Endodermal cell (in vitro differentiated cells): ENCODE measurements around the gene SLC12A8. TPM values are rescaled to one million over a fixed set of nuclear protein-coding genes. Genes with fewer than 3 reads are reported as not detected.

Source experiments
- DNase-seq: peaks from one replicate; pipeline ENCODE4 v3.0.0-alpha.2; 2017
- H3K27ac ChIP-seq: 2 replicates; pipeline ENCODE4 v1.5.1; 2013; ENCODE audit warnings: mild to moderate bottlenecking, low read depth, low read length, moderate library complexity
- H3K27me3 ChIP-seq: 2 replicates; pipeline ENCODE4 v1.6.1; 2013; ENCODE audit warnings: mild to moderate bottlenecking, low read length, moderate library complexity; ENCODE audit not compliant: insufficient read depth, control insufficient read depth, poor library complexity, severe bottlenecking
- H3K36me3 ChIP-seq: 2 replicates; pipeline ENCODE4 v1.7.0; 2013; ENCODE audit warnings: mild to moderate bottlenecking, low read length, moderate library complexity; ENCODE audit not compliant: control insufficient read depth, insufficient read depth
- H3K4me1 ChIP-seq: one replicate; pipeline ENCODE4 v1.7.0; 2013; ENCODE audit warnings: low read length; ENCODE audit not compliant: control insufficient read depth, insufficient read depth
- H3K4me3 ChIP-seq: 2 replicates; pipeline ENCODE4 v1.5.1; 2013; ENCODE audit warnings: mild to moderate bottlenecking, low read length, moderate library complexity
- H3K9ac ChIP-seq: 2 replicates; pipeline ENCODE4 v1.6.1; 2013; ENCODE audit warnings: mild to moderate bottlenecking, low read length, moderate library complexity; ENCODE audit not compliant: poor library complexity, severe bottlenecking; ENCODE audit errors: extremely low read depth
- H3K9me3 ChIP-seq: 2 replicates; pipeline ENCODE4 v1.6.1; 2013; ENCODE audit warnings: mild to moderate bottlenecking, low read length, moderate library complexity; ENCODE audit not compliant: control insufficient read depth
- H3K27ac Mint-ChIP-seq: 2 replicates; pipeline ENCODE4 v1.8.0; 2020; ENCODE audit warnings: mixed read lengths
- H3K27me3 Mint-ChIP-seq: 2 replicates; pipeline ENCODE4 v1.8.0; 2021; ENCODE audit warnings: mild to moderate bottlenecking, mixed read lengths; ENCODE audit not compliant: insufficient read depth
- H3K36me3 Mint-ChIP-seq: 2 replicates; pipeline ENCODE4 v1.8.0; 2020; ENCODE audit warnings: low read depth, mixed read lengths
- H3K4me1 Mint-ChIP-seq: 2 replicates; pipeline ENCODE4 v1.8.0; 2020; ENCODE audit warnings: mixed read lengths
- H3K4me3 Mint-ChIP-seq: 2 replicates; pipeline ENCODE4 v1.8.0; 2020; ENCODE audit warnings: mild to moderate bottlenecking, moderate library complexity, mixed read lengths
- H3K9me3 Mint-ChIP-seq: 2 replicates; pipeline ENCODE4 v1.8.0; 2020; ENCODE audit warnings: mild to moderate bottlenecking, mixed read lengths
- WGBS, 2 experiments: methylation state at CpG; one replicate each; pipeline versions ENCODE4 v1.1.5 to v1.1.7; 2013; ENCODE audit warnings: missing lambda C conversion rate in 2 of 2, mixed read lengths in 1 of 2; ENCODE audit not compliant: insufficient coverage in 1 of 2, insufficient read length in 1 of 2; 5-methylcytosine and 5-hydroxymethylcytosine counted together
- total RNA-seq, 2 donors: library from RNA; stranded (reverse); fragmentation: NEBNext Ultra II Directional in 1 of 2; extraction: Animal tissue kit (Norgen Biotek cat#: 25700) in 1 of 2; gene quantifications; 2 replicates in 1 of 2; 3 replicates in 1 of 2; pipeline ENCODE4 v1.2.1, GENCODE V29; 2021
- TF ChIP-seq, protein P1 (sequence below): fragments of 200-600 bp; sonication (generic); conservative IDR thresholded peaks from 2 replicates; pipeline ENCODE4 v1.5.0; 2021; ENCODE audit warnings: antibody characterized with exemption, mild to moderate bottlenecking

SLC12A8 gene
- total RNA-seq, 2 donors from 2014 or later = 17.3 to 18.6 TPM

DNA sequence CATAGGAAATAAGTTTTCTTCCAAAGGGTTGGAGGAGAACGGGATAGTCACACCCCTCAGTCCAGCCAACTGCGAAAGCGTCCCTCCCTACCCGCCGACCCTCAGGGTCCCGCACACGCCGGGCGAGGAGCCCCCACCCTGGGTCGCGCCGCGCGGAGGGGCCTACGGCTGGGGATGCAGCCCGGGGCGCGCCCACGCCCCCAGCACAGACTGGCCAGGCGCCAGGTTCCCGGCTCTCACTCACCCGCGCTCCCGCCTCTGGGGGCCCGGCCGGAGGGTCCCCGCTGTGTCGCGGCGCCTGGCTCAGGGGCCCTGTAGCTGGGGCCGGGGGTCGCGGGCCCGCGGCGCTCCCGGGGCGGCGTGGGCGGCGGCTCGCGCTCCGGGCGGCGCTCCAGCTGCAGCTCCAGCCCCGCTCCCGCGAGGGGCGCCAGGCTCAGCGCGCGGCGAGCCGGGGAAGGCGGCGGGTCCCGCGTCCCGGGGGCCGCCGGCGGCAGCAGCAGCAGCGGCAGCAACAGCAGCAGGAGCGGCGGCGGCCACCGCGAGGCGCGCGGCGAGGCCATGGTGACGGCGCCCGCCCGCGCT lies 157.1 kb downstream of the SLC12A8 start:
- 0% methylated on average over 20 to 78 of the region's 78 CpGs for WGBS, 2 experiments
- peaks cover 5% of the 10 kb centered on the region for H3K27me3 ChIP-seq
- Mint-ChIP-seq H3K27ac (no peak overlapping the region), H3K9me3 (no peaks in the 10 kb centered on the region), H3K4me1 (peaks cover 74% of the 10 kb centered on the region), H3K36me3 (peaks cover 4% of the 10 kb centered on the region), H3K4me3 (peak overlapping the region; percentile 78), H3K27me3 (peaks cover 20% of the 10 kb centered on the region)
- TF ChIP-seq, protein P1, sequence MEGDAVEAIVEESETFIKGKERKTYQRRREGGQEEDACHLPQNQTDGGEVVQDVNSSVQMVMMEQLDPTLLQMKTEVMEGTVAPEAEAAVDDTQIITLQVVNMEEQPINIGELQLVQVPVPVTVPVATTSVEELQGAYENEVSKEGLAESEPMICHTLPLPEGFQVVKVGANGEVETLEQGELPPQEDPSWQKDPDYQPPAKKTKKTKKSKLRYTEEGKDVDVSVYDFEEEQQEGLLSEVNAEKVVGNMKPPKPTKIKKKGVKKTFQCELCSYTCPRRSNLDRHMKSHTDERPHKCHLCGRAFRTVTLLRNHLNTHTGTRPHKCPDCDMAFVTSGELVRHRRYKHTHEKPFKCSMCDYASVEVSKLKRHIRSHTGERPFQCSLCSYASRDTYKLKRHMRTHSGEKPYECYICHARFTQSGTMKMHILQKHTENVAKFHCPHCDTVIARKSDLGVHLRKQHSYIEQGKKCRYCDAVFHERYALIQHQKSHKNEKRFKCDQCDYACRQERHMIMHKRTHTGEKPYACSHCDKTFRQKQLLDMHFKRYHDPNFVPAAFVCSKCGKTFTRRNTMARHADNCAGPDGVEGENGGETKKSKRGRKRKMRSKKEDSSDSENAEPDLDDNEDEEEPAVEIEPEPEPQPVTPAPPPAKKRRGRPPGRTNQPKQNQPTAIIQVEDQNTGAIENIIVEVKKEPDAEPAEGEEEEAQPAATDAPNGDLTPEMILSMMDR = no peak
- DNase-seq = peak; percentile 70
- H3K4me3 ChIP-seq = peak overlapping the region; percentile 94
- H3K36me3 ChIP-seq = peaks cover 5% of the 10 kb centered on the region
- H3K9me3 ChIP-seq = no peaks in the 10 kb centered on the region
- peaks cover 16% of the 10 kb centered on the region for H3K4me1 ChIP-seq
- H3K9ac ChIP-seq = peak overlapping the region; percentile 11
- no peak overlapping the region for H3K27ac ChIP-seq

DNA sequence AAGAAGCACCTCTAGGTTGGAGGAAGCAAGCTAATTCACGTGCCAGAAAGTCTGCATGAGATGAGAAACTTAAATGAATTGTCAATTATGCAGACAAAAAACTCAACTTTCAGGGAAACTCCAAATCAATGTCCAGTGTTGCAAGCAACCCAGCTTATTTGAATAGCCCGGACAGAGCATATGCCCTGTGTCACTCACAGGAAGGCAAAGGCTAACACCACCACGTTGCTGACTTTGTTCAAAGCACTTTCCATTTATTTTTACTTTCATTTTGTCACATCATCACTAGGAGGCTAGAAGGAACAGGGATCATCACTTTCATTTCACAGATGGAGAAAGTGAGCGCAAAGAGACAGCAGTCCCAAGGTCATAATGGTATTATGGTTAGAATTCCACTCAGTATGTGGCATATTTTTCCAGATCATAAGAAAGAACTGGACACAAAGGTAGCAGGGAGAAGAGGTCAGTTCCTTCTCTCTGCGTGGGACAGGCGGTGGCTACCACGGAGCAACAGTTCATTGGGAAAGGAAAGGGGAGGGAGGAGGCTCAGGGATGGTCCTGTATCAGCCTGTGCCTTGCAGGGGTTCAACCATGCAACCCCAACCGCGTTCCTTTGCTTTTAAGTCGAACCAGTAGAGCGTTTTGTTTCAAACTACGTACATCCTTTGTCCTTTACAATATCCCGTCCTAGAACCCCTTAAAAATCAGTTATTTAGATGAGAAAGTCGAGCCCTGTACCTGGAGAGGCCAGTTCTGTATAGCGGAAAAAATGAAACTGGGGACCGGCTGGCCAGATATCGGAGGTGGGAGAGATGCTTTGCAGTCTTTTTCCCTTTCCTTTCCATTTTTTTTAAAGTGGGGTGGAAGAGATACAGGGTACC lies 157.9 kb downstream of the SLC12A8 start:
- Histone ChIP-seq H3K36me3 (peaks cover 7% of the 10 kb centered on the region), H3K4me3 (peak overlapping the region; percentile 94), H3K9me3 (no peaks in the 10 kb centered on the region), H3K27me3 (peaks cover 5% of the 10 kb centered on the region), H3K27ac (no peak overlapping the region), H3K9ac (peak overlapping the region; percentile 11), H3K4me1 (peaks cover 16% of the 10 kb centered on the region)
- Mint-ChIP-seq H3K27me3 (peaks cover 17% of the 10 kb centered on the region), H3K4me3 (peak overlapping the region; percentile 78), H3K9me3 (no peaks in the 10 kb centered on the region), H3K36me3 (peaks cover 6% of the 10 kb centered on the region), H3K4me1 (peaks cover 72% of the 10 kb centered on the region), H3K27ac (no peak overlapping the region)
- WGBS, 2 experiments = 15 to 17% methylated on average over 10 to 17 of the region's 17 CpGs
- peak; percentile 61 for DNase-seq
- TF ChIP-seq, protein P1 = no peak

DNA sequence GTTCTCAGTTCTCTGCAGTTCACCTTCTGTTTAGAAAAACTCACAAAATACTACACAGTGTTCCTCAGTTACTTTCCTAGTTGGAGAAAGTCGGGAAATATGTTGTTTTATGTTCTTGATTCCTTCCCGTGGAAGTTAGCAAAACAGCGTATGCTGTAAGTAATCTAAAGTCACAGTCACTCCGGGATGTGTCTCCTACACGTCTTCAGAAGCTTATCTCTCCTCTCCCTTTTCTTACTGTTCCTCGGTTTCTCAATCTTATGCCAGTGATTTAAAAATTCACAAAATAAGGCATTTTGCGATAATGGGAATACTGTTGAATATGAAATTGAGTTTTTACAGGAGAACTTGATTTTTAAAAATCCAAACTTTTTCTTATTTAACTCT lies 158.5 kb downstream of the SLC12A8 start:
- peaks cover 70% of the 10 kb centered on the region for H3K4me1 Mint-ChIP-seq
- TF ChIP-seq, protein P1 = no peak
- no peaks in the 10 kb centered on the region for H3K9me3 ChIP-seq
- no peak overlapping the region for H3K27ac ChIP-seq
- H3K4me1 ChIP-seq = peaks cover 16% of the 10 kb centered on the region
- no peaks in the 10 kb centered on the region for H3K9me3 Mint-ChIP-seq
- peak overlapping the region; percentile 78 for H3K4me3 Mint-ChIP-seq
- WGBS, 2 experiments = 78 to 79% methylated on average over 6 to 7 of the region's 7 CpGs
- peaks cover 11% of the 10 kb centered on the region for H3K36me3 Mint-ChIP-seq
- no peak overlapping the region for H3K9ac ChIP-seq
- H3K27ac Mint-ChIP-seq = no peak overlapping the region
- peaks cover 5% of the 10 kb centered on the region for H3K27me3 ChIP-seq
- DNase-seq = no peak
- H3K27me3 Mint-ChIP-seq = peaks cover 14% of the 10 kb centered on the region
- H3K4me3 ChIP-seq = peak overlapping the region; percentile 94
- H3K36me3 ChIP-seq = peaks cover 7% of the 10 kb centered on the region
